Endometrium (tissue), 2 donors: ENCODE measurements around the gene EGR4.

ENCODE experiments used
- FAIRE-seq: peaks from 2 replicates; lab custom pipeline; 2012; peaks lifted over from hg19 to GRCh38; lab: Jason Lieb, UNC
- donor health status: control.
- donor health status: control.

EGR4 gene

GRCh38 chr2:73293534-73294171 is at the start of gene EGR4:
EGR4 (minus strand) TSS chr2:73293548; CDS start chr2:73293317, 231 bp downstream.
- FAIRE-seq: no peak

GRCh38 chr2:73341039-73341438 is 47.7 kb upstream of the EGR4 start:
- FAIRE-seq: no peak

- no peak for FAIRE-seq
These were observed 45.9 kb upstream of the EGR4 start for GRCh38 chr2:73339201-73339600.

GRCh38 chr2:73337828-73338227 is 44.5 kb upstream of the EGR4 start:
- FAIRE-seq: no peak

GRCh38 chr2:73334620-73335019 is 41.3 kb upstream of the EGR4 start:
- no peak for FAIRE-seq

GRCh38 chr2:73334045-73334444 is 40.7 kb upstream of the EGR4 start:
- FAIRE-seq: no peak

GRCh38 chr2:73333564-73333963 is 40.2 kb upstream of the EGR4 start:
- no peak for FAIRE-seq

- no peak for FAIRE-seq
These were observed 30.9 kb upstream of the EGR4 start for GRCh38 chr2:73324126-73324725.

- no peak for FAIRE-seq
These were observed 30.2 kb upstream of the EGR4 start for GRCh38 chr2:73323551-73323950.

GRCh38 chr2:73314441-73314840 is 21.1 kb upstream of the EGR4 start:
- no peak for FAIRE-seq

GRCh38 chr2:73307720-73308119 is 14.4 kb upstream of the EGR4 start:
- FAIRE-seq: no peak

- no peak for FAIRE-seq
These were observed 8.3 kb upstream of the EGR4 start for GRCh38 chr2:73301636-73302035.

GRCh38 chr2:73300926-73301325 is 7.6 kb upstream of the EGR4 start:
- FAIRE-seq: no peak

GRCh38 chr2:73297586-73297985 is 4.2 kb upstream of the EGR4 start:
- FAIRE-seq: no peak

GRCh38 chr2:73297151-73297559 is 3.8 kb upstream of the EGR4 start:
- no peak for FAIRE-seq

- no peak for FAIRE-seq
These were observed 2.5 kb upstream of the EGR4 start for GRCh38 chr2:73295751-73296400.

- no peak for FAIRE-seq
These were observed 891 bp upstream of the EGR4 start for GRCh38 chr2:73294239-73294638.

- FAIRE-seq: no peak
These were observed 328 bp downstream of the EGR4 start for GRCh38 chr2:73292906-73293533.

- FAIRE-seq: no peak
These were observed 937 bp downstream of the EGR4 start for GRCh38 chr2:73292316-73292905.

GRCh38 chr2:73291461-73292315 is 1.7 kb downstream of the EGR4 start:
- no peak for FAIRE-seq

- no peak for FAIRE-seq
These were observed 2.3 kb downstream of the EGR4 start for GRCh38 chr2:73291093-73291460.
